NCI-H526 treated with DMSO at 0.1 percent for 48 hours (cell line): ENCODE data around the gene SULF2.
"Not testable (repeated sequence)": the region's sequence is repeated elsewhere in the genome, so short reads cannot be mapped to it uniquely, and the experiment has no call there.

Experiments
- DNase-seq: peaks from one replicate; lab custom pipeline; 2025; lab: John Stamatoyannopoulos, UW

SULF2 gene

GRCh38 chr20:47804972-47805371 lies 19.7 kb upstream of the SULF2 start:
- DNase-seq: not testable (repeated sequence)

DNA sequence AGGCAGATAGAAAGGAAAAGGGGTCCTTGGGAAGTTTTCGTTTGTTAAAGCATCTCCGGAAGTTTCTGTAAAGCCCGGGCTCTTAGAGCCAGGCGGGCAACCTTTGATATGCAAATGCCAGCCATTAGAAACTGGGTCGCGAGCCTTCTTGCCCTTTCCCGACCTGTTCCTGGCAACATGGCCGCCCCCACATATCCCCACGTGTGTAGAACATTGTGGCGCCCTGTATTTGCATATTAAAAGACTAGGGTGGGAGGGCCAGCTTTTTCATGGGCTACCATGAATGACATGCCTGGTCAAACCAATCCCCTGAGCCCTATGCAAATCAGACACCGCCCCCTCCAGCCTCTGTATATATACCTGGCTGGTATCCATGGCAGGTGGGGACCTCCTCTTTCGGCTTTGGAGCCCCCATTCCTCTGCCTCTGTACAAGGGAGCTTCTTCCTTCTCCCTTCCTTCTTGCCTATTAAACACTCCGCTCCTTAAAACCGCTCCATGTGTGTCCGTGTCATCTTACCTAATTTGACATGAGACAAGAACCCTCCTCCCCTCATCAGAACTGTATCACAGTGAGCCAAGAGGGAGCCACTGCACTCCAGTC lies 19.0 kb upstream of the SULF2 start:
- not testable (repeated sequence) for DNase-seq

DNA sequence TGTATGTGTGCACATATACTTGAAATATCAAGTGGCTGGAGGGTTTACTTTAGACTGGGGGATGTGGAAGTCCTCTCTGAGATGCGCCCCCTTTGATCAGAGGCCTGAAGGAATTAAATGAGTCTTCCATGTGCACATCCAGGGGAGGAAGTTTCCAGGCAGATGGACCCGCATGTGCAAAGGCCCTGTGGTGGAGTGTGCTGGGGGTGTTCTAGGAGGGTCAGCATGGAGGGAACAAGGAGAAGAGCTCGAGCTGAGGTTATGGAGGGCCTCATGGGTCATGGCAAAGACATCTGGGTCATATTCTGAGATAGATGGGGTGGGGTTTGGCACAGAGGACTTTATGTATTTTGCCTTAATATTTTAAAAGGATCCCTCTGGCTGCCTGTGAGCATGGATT lies 17.7 kb upstream of the SULF2 start:
- no peak for DNase-seq

- DNase-seq: no peak
Measured at GRCh38 chr20:47802226-47802920, 17.1 kb upstream of the SULF2 start.

DNA sequence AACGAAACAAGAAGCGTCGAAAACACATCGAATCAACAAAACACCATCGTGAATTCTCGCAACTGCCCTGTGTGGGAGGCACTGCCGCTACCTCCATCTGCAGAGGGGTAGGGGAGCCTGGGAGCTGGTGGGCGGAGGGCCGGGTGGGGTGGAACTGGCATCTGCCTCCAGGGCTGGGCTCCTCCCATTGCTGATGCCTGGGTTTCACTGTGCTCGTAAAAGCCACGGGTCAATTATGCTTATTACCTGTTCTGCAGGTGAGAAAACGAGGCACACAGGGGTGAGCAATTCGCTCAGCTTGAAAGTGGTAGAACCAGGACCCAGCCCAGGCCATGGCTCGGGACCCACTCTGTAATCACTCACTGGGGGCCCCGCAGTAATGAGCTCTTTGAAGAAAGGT lies 16.5 kb upstream of the SULF2 start:
- no peak for DNase-seq

DNA sequence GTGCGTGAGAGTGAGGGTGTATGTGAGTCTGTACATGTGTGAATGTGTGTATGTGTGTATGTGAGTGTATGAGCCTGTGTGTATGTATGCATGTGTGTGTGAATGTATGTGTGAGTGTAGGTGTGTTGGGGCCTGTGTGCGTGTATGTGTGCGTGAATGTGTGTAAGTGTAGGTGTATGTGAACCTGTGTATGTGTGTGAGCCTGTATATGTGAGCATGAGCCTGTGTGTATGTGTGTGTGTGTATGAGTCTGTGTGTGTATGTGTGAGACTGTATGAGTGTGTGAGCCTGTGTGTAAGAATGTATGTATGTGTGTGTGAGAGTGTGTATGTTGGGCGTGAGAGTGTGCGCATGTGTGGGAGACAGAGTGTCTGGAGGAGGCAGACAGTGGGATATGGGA lies 15.8 kb upstream of the SULF2 start:
- DNase-seq: no peak

DNA sequence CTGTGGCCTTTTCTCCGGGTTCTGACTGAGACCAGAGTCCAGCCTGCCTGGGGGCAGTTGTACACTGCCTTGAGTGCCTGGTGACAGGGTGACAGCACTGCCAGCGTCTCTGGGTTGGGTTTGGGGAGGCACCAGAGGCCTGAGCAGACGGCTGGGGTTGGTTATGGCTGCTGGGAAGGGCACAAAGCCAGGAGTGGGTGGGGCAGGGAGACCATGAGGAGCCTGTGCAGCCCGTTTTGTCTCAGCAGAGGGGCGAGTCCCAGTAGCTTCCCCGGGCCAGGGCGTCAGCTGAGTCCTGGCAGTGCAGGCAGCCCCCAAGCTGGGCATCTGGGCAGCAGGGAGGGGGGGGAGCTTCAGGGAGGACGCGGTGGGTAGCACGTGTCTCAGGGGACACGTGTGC lies 15.3 kb upstream of the SULF2 start:
- DNase-seq: no peak

GRCh38 chr20:47799116-47799715 lies 13.9 kb upstream of the SULF2 start:
- no peak for DNase-seq

DNA sequence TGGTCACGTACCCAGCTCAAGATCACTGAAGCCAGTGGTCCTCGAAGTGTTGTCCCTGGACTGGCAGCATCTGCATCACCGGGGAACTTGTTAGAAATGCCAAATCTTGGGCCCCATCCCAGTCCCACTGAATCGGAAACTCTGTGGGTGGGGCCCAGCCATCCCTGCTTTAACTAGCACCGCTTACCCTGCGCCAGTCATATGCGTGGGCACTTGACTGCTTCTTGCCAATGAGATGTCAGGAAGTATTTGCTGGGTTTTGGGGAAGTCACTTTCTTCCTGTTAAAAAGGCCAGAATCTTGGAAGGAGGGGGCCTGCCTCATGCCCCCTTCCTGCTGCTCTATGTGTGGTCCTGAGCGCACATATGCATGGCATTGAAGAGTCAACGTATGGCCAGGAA lies 11.7 kb upstream of the SULF2 start:
- no peak for DNase-seq

GRCh38 chr20:47795214-47795907 lies 10.1 kb upstream of the SULF2 start:
- no peak for DNase-seq

- not testable (repeated sequence) for DNase-seq
Measured at GRCh38 chr20:47794264-47794663, 9.0 kb upstream of the SULF2 start.

- no peak for DNase-seq
Measured at GRCh38 chr20:47792021-47792618, 6.8 kb upstream of the SULF2 start.

GRCh38 chr20:47791084-47791599 lies 5.9 kb upstream of the SULF2 start:
- DNase-seq: no peak

- DNase-seq: no peak
Measured at GRCh38 chr20:47790580-47790965, 5.3 kb upstream of the SULF2 start.

DNA sequence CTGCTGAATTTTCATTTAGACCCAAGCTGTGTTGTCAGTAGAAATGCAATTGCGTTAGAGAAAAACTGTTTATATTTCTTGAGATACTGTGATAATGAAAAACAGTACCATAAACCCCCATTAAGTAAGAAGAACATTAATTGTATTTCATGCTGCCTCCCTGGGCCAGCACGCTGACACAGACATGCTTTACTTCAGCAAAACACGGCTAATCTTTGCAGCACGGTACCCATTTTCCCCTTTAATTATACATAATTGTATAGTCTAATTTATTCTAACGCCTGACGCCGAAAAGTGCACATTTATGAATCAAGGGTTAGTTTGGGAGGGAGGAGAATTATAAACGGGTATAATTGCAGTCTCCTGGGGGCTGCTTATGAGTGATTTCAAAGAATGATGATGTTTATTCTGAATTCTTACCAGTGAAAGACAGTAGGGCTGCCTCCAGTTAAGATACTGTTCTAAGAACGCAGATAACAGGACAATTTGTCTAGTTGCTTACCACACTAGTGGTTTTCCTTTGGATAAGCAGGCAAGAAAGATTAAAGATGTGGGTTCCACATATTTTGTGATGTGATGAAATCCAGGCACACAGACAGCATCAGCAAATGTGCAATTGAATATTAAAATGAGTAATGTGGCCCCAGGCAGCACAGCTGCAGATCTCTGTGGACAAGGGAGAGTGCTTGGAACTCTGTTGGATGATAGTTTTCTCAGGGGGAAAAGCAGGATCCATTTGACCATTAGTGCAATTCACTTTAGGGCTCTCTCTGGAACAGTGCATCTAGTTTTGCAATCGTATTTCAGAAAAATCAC lies 4.7 kb upstream of the SULF2 start:
- peak; percentile 13 for DNase-seq

DNA sequence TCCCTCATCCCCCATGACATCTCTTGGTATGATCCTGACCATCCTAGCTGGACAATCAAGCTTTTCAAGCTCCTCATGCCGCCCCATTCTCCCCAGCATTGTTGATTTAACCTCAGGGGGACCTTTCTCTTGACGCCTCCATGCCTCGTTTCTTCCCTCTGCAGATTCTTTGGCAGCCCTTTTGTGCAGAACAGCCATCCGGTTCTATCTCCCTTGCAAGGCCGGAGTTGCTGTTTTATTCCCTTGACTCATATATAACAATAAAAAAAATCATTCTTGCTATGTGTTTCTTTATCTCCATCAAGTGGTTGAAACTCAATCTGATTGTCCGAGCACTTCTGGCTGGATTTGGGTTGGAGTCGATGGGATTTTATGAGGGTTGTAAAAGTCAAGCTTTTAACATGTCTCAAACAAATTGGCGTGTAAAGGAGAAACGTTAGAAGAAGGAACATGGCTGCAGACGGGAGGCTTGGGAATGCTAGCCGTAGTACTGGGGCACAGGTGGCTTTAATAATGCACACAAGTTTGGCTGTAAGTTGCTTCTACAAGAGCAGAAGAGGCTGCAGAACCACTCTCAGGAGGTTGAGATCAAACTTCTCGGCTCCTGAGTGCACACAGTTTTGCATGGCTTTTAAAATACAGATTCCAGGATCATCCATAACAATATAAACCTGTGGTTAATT lies 3.9 kb upstream of the SULF2 start:
- no peak for DNase-seq

DNA sequence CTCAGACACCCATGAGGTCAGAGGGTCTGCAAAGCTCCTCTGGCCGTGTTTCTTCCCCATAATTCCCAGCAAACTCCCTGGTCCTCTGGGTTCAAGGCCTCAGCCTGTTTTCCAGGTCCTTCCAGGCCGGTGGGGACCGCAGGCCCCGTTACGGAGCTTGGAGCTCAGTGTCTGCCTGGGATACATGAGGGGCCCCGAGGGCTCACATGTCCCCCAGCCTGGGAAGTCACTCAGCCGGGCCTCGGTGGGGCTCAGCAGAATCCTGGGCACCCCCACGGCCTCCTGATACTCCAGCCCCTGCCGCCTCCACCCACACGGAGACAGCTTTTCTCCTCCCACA lies 3.4 kb upstream of the SULF2 start:
- DNase-seq: no peak

DNA sequence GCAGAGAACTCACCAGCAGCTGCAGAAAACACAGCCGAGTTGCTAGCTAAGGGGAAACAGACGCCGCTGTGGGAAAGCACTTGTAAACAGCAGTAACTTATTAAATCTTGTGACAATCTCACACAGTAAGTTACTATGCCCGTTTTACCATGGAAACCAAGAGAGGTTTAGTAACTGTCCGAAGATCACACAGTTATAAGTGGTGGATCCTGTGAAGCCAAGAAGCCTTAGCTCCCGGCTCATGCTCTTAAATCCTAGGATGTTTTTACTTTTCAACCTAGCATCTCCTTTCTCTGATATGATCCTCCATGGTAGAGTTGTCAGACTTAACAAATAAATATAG lies 1.5 kb upstream of the SULF2 start:
- no peak for DNase-seq

DNA sequence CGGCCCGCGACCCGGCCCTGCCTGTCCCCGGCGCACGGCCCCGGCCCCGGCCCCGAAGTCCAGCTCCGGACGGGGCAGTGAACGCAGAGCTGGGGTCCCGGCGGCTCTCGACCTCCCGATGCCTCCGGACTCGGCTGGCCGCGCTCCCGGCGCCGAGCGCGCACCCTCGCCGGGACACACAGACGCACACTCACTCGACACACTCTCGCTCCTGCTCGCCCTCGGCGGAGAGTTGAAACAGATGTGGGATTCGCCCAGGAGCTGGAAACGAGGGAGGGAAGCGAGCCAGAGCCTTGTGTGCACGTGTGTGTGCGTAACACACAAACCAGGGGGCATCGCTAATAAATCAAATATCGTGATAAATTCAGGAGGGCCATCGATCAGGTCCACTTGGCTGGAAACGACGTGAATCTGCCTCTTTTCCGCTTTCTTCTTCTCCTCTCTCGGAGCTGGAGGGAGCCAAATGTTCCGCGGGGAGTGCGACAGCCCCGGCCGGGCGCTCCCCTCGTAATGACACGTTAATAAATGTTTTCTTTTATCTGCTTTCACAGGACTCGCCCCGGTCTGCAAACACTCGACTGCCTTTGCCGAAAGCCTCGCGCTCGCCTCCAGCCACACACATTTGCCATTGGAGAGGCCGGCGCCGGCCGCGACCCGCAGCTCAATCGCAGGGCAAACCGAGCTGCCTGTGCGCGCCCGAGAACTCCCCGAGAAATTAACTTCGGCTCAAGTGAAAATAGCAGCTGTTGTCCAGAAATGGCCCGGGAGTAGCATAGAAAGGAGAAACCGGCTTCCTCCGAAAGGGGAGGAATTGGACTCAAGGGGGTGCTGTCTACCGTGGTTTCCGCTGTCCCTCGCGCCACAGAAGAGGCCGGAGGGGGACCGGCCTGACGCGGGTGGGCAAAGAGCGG lies 828 bp upstream of the SULF2 start:
- peak; percentile 61 for DNase-seq
